Stimulated activated CD4-positive, alpha-beta T cell treated with anti-CD3 and anti-CD28 coated beads, TNF-alpha, amount 100 ng/mL, for 1 hour (primary cell): ENCODE results near the gene NRCAM.
"Not testable (repeated sequence)": the region's sequence is repeated elsewhere in the genome, so short reads cannot be mapped to it uniquely, and the experiment has no call there.

ENCODE experiments used
- DNase-seq, 3 donors: peaks; one replicate each; pipeline ENCODE4 v3.0.0-alpha.2; 2020; ENCODE audit warnings: low read depth in 3 of 3, low spot score in 1 of 3

NRCAM gene

DNA sequence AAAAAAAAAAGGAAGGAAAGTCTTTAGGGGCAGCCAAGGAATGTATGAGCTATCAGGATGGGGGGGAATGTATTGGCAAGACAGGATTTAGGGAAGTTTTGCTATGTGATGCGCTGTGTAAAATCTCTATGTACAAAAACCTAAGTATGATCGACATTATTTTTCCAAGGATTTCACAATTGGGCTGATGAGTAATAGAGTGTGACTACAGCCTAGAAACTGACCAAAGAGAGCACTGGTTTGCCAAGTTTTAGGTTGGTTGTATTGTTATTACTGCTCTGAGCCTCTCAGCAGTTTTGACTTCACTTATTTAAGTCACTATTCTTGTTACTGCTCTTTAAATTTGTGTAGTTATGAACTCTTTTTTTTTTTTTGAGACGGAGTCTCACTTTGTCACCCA, 107.3 kb downstream of the NRCAM start:
- DNase-seq: no peak

DNA sequence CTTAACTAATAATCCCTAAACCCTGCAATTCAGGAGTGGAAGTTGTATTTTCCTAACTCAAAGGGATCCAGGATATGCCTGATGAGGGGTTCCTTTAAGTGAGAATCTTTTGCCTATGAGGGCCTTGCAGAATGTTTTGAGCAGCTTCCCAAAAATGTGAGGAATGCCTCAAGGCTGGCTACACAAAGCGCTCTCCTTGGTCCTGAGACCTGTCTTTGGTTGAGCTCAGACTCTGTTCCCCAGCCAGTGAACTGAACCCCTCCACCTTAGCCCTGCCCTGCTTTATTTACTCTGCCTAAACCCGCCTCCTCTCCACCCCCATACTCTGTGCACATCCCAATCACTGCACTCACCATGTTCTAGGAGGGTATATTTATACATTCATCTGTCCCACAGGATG, 108.6 kb downstream of the NRCAM start:
- no peak for DNase-seq

DNA sequence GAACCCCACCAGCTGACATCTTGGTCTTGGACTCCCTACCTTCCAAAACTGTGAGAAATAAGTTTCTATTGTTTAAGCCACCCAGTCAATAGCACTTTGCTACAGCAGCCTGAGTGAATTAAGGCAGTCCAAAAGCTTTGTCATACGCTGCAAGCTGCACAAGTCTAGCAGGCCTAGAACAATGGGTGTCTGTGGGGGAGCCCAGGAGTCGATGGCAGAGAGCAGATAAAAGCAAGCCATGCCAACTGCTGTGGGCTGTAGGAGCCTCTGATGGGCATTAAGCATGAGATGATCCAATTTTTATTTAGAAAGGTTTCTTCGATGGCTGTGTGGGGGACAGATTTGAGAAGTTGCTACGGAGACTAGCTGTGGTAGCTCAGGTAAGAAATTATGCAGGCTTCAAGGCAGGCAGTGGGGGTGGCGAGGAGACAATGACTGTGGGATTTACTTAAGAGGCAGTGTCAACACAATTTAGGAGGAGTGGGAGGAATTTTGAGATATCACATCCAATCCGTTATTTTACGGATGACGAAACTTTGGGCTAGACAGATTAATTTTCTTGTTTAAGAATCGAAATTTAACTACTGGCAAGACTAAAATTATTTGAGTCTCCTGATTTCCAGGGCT, 110.4 kb downstream of the NRCAM start:
- no peak for DNase-seq

DNA sequence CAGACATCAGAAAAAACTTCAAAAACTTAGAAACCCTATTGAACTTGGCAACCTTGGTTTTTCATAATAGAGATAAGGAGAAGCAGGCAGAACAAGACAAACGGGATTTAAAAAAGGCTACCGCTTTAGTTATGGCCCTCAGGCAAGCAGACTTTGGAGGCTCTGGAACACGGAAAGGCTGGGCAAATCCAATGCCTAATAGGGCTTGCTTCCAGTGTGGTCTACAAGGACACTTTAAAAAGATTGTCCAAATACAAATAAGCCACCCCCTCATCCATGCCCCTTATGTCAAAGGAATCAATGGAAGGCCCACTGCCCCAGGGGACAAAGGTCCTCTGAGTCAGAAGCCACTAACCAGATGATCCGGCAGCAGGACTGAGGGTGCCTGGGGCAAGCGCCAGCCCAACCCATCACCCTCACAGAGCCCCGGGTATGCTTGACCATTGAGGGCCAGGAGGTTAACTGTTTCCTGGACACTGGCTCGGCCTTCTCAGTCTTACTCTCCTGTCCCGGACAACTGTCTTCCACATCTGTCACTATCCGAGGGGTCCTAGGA, 115.3 kb downstream of the NRCAM start:
- DNase-seq: no peak

DNA sequence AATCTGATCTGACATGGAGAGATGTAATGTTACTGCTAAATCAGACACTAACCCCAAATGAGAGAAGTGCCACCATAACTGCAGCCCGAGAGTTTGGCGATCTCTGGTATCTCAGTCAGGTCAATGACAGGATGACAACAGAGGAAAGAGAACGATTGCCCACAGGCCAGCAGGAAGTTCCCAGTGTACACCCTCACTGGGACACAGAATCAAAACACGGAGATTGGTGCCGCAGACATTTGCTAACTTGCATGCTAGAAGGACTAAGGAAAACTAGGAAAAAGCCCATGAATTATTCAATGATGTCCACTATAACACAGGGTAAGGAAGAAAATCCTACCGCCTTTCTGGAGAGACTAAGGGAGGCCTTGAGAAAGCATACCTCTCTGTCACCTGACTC, 115.8 kb downstream of the NRCAM start:
- DNase-seq: not testable (repeated sequence)

DNA sequence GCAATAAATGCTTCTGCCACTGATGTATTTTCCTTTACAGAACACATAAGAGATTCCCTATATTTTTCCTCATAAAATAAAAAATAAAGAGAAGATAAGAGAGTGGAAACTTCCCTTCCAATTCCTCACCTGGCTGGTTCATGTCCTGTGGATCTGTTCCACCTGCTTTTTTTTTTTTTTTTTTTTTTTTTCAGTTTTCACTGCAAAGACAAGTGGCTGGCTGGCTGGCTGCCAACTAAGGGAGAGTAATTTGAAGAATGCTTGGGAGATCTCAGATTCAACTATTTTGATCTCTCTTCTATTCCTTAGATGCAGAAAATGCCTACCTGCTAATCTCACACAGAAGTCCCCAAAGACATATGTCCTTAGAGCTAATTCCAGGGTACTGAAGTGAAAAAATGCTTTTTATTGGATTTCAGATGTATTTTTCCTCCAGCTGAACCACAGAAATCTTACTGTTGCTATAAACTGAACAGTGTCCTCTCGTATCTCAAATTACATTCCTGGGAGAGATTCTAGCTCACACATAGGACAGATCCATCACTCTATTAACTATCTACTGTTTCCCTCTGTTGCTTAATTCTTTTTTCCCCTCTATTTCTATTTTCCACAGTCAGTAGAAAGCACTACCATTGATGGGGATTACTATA, 120.8 kb downstream of the NRCAM start:
- no peak for DNase-seq

DNA sequence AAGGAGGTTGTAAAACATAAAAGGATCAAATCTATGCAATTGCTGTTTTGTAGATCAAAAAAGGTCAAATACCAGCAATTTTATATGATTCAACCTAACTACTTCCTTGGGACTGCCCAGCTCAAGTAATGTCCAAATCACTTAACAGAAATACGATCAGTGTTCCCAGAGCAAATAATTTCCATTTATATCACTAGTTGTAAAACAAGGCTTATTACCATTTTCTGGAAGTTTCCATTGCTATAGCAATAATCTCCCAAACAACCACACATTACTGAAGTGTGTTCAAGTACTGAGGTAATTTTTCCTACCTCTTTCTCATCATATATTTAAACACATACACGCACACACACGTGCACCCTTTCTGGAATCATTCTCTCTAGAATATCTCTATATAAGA, 123.3 kb downstream of the NRCAM start:
- no peak for DNase-seq

DNA sequence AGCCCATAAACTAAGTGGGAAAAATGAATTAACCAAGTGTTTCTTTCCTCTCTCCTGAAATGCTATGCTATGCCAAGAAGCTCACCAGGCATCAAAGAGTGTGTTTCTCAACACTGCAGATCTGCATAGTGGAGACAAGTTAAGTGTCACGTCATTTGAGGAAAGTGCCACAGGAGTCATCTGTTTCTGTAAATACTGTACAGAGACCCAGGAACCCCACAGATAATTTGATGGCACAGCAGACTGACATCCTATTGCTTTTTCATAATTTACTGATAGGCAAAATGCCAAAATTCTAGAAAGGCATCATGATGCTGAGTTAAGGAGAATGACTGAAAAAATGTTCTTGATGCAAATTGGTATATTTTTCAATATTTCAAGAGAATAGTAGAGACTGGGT, 124.3 kb downstream of the NRCAM start:
- no peak for DNase-seq

DNA sequence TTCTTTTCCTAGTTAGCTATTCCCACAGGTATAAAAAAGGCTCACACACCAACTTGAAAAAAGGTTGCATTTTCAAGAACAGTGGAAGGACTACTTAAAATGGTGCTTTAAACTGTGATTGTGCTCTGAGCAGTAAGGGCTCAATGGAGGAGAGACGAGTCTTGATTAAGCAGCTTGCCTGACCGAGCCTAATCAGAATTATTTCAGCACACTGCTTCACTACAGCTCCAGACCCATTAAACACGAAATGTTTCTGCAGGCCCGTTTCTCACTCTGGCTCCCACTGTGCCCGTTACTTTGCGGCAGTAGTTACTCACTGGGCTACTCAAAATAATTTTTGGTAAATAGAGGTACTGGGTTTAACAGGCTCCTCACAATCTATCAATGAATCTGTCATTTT, 126.0 kb downstream of the NRCAM start:
- DNase-seq: no peak

DNA sequence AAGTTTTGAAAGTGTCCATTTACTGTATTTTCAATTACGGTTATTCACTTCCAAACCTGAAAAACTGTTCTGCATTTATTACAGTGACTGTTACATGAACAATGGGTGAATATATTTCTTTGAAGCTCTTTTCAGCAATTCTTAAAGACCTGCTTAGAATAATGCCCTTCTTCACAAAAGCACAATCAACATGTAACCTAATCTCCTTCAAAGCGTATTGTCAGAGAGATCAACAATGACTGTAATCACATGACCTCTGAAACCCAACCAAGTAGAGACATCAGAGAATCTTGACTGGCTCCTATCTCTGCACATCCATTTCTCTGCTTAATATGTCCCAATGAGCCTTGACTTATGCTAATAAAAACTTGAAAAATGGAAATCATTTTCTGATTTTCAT, 126.7 kb downstream of the NRCAM start:
- no peak for DNase-seq

DNA sequence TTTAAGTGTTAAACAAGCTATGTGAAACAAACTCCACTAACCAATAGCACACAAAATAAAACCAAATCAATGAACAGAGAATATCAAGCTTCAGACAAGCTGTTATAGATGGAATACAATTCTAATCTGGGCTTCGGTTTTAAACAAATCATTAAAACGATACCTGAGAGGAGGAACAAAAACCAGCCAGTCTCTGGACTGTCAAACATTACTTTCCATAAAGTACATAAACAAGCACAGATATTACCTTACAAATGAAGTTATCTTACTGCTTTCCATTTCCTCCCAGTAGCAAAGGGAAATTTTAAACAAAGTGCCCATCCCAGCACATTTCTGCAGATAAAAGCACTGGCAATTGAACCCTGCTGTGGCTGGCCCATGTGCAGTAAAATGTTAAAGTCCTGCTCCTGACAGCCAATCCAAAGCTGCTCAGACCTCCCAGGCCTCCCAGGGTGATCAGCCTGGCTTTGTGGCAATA, 128.0 kb downstream of the NRCAM start:
- no peak for DNase-seq

DNA sequence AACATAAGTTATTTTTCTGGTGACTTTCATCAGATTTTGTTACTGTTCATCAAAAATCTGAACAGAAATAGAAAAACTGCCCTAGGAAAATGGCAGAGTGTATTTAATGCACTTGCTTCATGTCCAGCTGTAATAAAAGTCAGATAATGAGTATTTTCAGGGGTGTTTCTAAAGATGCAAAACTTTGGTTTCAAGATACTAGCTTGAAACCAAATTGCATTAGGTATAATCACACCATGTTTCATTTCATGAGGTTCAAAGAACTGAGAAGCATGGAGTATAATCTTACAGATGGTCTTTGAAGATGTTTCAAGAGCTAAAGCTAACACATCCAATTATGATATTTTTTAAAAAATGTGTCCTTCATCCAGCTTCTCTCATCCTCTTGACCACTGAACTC, 128.9 kb downstream of the NRCAM start:
- no peak for DNase-seq

DNA sequence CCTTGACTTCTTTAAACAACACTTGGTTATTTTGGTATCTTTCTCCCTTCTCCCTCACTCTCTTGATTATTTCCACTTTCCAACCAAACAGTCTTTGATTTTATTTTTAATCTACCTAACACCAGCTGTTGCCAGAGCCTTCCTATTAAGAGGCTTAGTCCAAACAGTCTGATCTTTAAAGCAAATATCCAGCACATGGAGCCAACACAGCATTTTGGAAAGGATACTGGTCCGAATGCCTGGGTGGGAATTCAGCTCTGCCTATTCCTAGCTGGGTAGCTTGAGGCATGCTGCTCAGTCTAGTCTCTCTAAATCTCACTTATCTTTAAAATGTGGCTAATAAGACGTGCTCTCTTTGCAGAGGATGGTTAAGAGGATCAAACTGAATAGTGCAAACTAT, 129.3 kb downstream of the NRCAM start:
- DNase-seq: no peak

DNA sequence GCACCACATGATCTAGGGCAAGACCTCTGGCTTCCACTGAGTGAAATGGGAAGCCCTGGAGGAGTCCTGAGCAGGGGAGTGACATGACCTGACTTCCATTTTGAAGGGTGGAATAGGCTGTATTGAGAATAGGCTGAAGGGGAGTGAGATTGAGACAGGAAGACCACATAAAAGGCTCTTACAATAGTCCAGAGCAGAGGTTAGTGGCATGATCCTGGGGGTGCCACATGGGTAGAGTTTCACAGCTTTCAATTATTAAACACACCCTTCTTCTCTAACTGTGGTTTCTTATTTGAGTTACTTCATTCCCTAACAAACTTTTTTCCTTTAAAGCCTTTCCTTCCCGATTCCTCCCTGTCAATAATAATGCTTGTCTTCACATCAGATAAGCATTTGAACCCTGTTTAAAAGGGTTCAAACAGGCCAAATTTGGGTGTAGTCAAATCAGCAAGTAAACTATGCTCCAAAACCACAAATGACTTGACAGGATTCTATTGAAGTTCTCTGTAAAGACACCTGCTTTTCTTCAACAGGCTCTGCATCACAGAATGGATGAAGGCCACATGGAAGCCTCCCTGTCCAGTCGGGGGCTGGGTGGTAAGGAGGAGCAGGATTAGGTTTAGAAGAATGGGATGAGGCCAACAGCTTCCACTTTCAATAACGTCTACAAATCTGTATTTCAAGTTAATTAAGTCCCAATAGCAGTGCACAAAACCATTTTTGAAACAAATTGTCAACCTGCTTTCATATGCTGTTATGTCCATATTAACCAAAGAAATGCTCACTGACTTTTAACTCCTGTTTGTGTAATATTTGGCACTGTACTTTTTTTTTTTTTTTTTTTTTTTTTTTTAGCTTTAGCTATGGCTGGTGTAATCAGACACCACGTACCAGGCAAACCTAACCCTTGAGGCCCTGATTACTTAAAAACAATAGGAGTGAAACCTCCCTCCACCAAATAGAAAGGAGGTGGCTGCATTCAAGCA, 131.9 kb downstream of the NRCAM start:
- DNase-seq: no peak

DNA sequence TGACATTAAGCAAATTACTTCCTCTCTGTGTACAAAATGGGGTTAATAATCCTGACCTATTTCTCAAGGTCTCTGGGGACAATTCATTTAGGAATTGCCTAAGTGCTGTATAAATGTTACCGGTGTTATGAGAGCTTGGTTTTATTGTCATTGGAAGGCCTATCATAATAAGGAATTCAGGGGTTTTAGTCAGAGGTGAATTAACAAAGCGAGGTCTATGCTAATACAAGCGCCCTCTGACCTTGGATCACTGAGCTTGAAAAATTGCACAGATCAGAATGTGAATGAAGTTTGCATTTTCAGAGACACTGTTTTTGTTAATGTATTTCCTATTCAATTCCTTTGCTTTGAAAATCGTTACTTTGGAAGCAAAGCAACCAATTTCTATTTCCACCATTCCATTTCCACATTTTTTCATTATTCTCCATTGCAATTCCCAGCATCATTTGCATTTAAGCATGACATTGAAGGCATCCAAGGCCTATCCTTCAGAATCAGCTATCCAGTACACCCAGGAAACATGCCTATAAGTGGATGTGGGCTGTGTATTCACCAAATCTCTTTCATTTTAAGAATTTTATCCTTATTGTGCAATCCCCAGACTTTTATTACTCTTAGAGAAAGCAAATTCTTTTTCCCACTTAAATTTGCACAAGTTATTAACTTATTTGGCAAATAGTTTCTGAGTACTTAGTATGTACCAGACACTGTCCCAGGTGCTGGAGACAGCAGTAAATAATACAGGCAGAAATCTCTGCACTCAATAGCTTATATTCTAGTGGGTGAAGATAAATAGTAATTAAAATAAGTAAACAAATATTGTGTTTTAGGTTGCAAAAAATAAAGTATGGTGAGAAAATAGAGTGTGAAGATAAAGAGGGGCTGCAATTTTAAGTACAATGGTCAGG, 133.1 kb downstream of the NRCAM start:
- no peak for DNase-seq

DNA sequence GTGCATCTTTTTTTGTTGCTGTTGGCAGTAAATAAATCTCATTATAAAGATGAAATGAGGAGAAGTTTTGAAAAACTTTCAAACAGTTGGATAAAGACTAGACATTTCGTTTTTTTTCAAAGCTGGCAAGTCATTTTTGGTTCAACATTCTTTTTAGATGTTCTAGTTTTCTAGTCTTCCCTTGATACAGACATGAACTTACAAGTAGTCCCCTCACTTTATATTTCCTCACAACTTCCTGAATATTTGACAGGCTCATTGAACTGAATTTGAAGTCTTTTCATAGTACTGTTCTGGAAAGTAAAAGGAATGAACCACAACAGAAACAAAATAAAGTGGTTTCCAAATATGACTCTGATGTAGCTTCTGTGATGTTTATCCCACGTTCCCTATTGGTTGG, 134.2 kb downstream of the NRCAM start:
- DNase-seq: no peak

DNA sequence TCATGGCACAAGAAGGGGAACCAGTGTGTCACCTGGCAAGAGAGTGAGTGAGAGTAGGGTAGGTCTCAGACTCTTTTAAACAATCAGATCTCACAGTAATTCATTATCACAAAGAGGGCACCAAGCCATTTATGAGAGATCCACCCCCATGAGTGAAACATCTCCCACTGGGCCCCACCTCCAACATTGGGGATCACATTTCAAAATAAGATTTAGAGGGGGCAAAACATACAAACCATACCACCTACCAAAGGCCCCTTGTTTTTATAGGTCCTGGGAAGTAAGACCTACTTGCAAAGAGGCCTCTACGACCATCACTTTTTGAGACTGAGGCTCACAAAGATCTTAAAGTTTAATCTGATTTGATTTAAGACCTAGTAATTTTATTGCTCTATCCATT, 134.9 kb downstream of the NRCAM start:
- DNase-seq: no peak

DNA sequence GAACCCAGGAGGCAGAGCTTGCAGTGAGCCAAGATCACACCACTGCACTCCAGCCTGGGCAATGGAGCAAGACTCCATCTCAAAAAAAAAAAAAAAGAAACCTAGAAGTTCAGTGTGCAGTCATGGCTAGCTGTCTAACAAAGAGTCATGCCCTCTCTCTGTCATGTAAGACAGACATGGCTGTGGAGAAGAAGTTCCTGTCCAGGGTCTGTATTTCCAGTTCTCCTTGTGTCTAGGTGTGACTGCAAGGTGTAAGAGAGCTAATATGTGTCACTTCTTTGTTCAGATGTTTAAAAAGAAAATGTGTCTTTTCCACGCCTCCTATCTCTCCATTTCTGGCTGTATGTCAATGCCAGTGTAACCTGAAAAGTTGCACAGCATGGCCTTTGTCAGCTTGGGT, 139.5 kb downstream of the NRCAM start:
- no peak for DNase-seq

DNA sequence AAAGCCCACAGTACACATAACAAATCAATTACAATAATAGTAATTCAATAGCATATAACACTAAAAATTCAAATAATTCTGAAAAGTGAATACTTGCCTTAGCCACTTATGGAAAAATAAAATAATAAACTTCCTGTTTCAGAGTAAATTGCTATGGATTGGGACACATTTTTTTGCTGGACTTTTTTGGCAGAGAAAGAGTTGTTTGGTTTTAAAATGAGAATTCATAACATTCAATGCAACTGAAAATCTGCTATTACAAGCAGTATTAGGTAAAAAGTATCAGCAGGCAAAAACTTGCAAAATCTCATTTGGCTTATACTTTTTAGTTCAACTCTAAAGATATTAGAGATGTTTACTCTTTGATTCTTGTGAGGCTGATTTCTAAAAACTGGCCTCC, 141.7 kb downstream of the NRCAM start:
- no peak for DNase-seq

DNA sequence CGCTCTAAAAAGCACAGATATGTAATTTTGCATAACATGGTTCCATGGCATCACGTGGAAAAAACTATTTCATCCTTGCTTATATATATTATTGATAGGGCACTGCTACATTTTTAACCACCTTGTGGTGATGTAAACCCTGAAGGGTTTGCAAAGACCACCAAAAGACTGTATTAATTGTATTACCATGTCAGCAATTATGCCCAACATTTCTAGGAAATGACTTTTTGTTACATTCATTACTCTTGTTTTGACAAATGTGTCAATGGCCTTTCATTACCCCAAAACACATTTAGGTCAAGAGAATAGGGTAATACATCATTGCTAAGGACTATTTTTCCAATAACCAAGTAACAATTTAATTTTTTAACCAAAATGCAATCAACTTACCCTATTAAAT, 142.2 kb downstream of the NRCAM start:
- DNase-seq: no peak

DNA sequence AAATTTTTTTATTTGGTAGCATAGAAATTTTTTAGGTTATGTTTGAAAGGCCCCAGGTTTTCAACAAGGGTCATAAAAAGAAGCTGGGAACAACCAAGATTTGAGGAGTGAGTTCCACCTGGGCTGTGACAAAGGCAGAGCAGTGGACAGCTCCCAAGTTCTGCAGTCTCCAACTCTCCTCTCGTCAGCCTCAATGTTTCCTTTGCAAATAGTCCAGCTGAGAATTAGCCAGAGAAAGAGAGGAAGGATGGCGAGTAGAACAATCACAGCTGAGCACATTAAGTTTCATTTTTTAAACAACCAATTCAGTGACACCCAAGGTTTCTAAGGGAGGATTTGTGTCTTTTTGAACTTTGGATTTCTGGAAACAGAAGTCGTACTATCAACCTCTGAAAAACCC, 143.2 kb downstream of the NRCAM start:
- DNase-seq: no peak
